Osteoblast (primary cell): ENCODE measurements around the gene SLC35G3. TPM values are rescaled to one million over a fixed set of nuclear protein-coding genes. Genes with fewer than 3 reads are reported as not detected.
"Not testable (repeated sequence)": the region's sequence is repeated elsewhere in the genome, so short reads cannot be mapped to it uniquely, and the experiment has no call there.

ENCODE experiments used
- DNase-seq: peaks from one replicate; pipeline ENCODE4 v3.0.0; 2011; ENCODE audit warnings: low spot score, mixed read lengths; ENCODE audit not compliant: insufficient read length; ENCODE audit errors: missing footprints
- H2AFZ ChIP-seq: 2 replicates; pipeline ENCODE4 v1.6.0; 2011; ENCODE audit warnings: mild to moderate bottlenecking, low read length
- H3K27ac ChIP-seq: 2 replicates; pipeline ENCODE4 v1.5.1; 2011; ENCODE audit warnings: mild to moderate bottlenecking, low read depth, low read length, moderate library complexity
- H3K27me3 ChIP-seq: 2 replicates; pipeline ENCODE4 v1.6.0; 2012; ENCODE audit warnings: mild to moderate bottlenecking, control low read depth, inconsistent platforms, low read length, moderate library complexity; ENCODE audit not compliant: insufficient read depth
- H3K36me3 ChIP-seq: 2 replicates; pipeline ENCODE4 v1.5.1; 2011; ENCODE audit warnings: mild to moderate bottlenecking, low read length, control low read depth, moderate library complexity; ENCODE audit not compliant: insufficient read depth
- H3K4me1 ChIP-seq: 2 replicates; pipeline ENCODE4 v1.5.1; 2011; ENCODE audit warnings: mild to moderate bottlenecking, low read length, control low read depth, moderate library complexity; ENCODE audit not compliant: insufficient read depth
- H3K4me2 ChIP-seq: 2 replicates; pipeline ENCODE4 v1.6.0; 2011; ENCODE audit warnings: mild to moderate bottlenecking, low read length; ENCODE audit not compliant: insufficient read depth
- H3K4me3 ChIP-seq: fragments of 200-600 bp; sonication (generic); 3 replicates; pipeline ENCODE4 v1.5.1; 2012; ENCODE audit warnings: mild to moderate bottlenecking, low read length, inconsistent platforms; ENCODE audit not compliant: insufficient read depth
- H3K79me2 ChIP-seq: 2 replicates; pipeline ENCODE4 v1.6.0; 2012; ENCODE audit warnings: mild to moderate bottlenecking, low read length, control low read depth, inconsistent platforms; ENCODE audit not compliant: insufficient read depth
- H3K9me3 ChIP-seq: 2 replicates; pipeline ENCODE4 v1.5.1; 2011; ENCODE audit warnings: low read depth, low read length, control low read depth
- H4K20me1 ChIP-seq: 2 replicates; pipeline ENCODE4 v1.6.0; 2012; ENCODE audit warnings: mild to moderate bottlenecking, low read length, control low read depth; ENCODE audit not compliant: insufficient read depth
- CTCF ChIP-seq: IDR thresholded peaks from 2 replicates; pipeline ENCODE4 v1.5.1; 2011; ENCODE audit warnings: mild to moderate bottlenecking, low read depth, low read length, moderate library complexity; ENCODE audit errors: extremely low read depth
- total RNA-seq: library from RNA; depleted of rRNA; stranded (reverse); fragments of >200 nt; gene quantifications from 2 replicates; pipeline ENCODE4 v1.2.3, GENCODE V29; 2012

Gene SLC35G3
- not detected in 2 replicates for total RNA-seq

GRCh38 chr17:35194001-35194400 lies at the start of gene SLC35G3:
Gene SLC35G3 (minus strand): TSS chr17:35194393. CDS start chr17:35194307, 86 bp downstream.
- not testable (repeated sequence) for H2AFZ ChIP-seq, H3K4me1 ChIP-seq, H3K27ac ChIP-seq, H3K36me3 ChIP-seq, H3K4me2 ChIP-seq, H3K27me3 ChIP-seq, H3K4me3 ChIP-seq, H4K20me1 ChIP-seq, H3K9me3 ChIP-seq, DNase-seq, H3K79me2 ChIP-seq

- Histone ChIP-seq H4K20me1 (peaks cover 34% of the 10 kb centered on the region), H3K27ac (peak overlapping the region; percentile 90), H3K4me2 (peak overlapping the region; percentile 93), H3K9me3 (no peaks in the 10 kb centered on the region), H2AFZ (peak overlapping the region; percentile 93), H3K4me3 (peak overlapping the region; percentile 91), H3K4me1 (peaks cover 31% of the 10 kb centered on the region), H3K79me2 (peaks cover 44% of the 10 kb centered on the region), H3K27me3 (no peaks in the 10 kb centered on the region), H3K36me3 (peaks cover 19% of the 10 kb centered on the region)
- no peak for TF ChIP-seq CTCF
- peak; percentile 80 for DNase-seq
These were observed 49.6 kb upstream of the SLC35G3 start for GRCh38 chr17:35243561-35244340.

GRCh38 chr17:35242805-35243560 lies 48.8 kb upstream of the SLC35G3 start, which contains the start of gene SLFN5:
Gene SLFN5 (plus strand): TSS chr17:35243072. CDS start chr17:35258691, 15,619 bp downstream.
- Histone ChIP-seq H3K4me2 (peak within 1 kb of the TSS; percentile 93), H3K4me1 (peaks cover 37% of the 10 kb centered on the region), H3K4me3 (peak within 1 kb of the TSS; percentile 91), H3K9me3 (no peaks in the 10 kb centered on the region), H3K79me2 (peaks cover 36% of the 10 kb centered on the region), H3K27me3 (no peaks in the 10 kb centered on the region), H3K27ac (peak within 1 kb of the TSS; percentile 90), H3K36me3 (peaks cover 12% of the 10 kb centered on the region), H4K20me1 (peaks cover 26% of the 10 kb centered on the region), H2AFZ (peak within 1 kb of the TSS; percentile 93)
- no peak for TF ChIP-seq CTCF
- DNase-seq, result peak; percentile 96

- Histone ChIP-seq H3K4me1 (peaks cover 37% of the 10 kb centered on the region), H4K20me1 (peaks cover 19% of the 10 kb centered on the region), H2AFZ (peak overlapping the region; percentile 93), H3K4me3 (peak overlapping the region; percentile 91), H3K27me3 (no peaks in the 10 kb centered on the region), H3K4me2 (peak overlapping the region; percentile 93), H3K9me3 (no peaks in the 10 kb centered on the region), H3K36me3 (peaks cover 5% of the 10 kb centered on the region), H3K27ac (peak overlapping the region; percentile 90), H3K79me2 (peaks cover 29% of the 10 kb centered on the region)
- DNase-seq, result peak; percentile 83
- no peak for TF ChIP-seq CTCF
These were observed 48.1 kb upstream of the SLC35G3 start for GRCh38 chr17:35242158-35242804.
